Body of pancreas (tissue), 4 donors: ENCODE data around the gene C1orf115. TPM values are rescaled to one million over a fixed set of nuclear protein-coding genes. Genes with fewer than 3 reads are reported as not detected.

Source experiments
- ATAC-seq: fragments of 150-250 bp; one replicate; pipeline ENCODE4 v1.9.1; 2016
- DNase-seq, 4 donors: peaks; one replicate each; pipeline ENCODE4 v3.0.0-alpha.2; 2019
- H3K27ac ChIP-seq, 4 donors: fragments of 200-600 bp; sonication (generic); 1 replicate in 3 of 4; 2 replicates in 1 of 4; pipeline versions ENCODE4 v1.5.1 to v1.6.1; 2016 to 2019; ENCODE audit warnings: mild to moderate bottlenecking in 1 of 4, mixed read lengths in 1 of 4, moderate library complexity in 1 of 4
- H3K27me3 ChIP-seq, 2 donors: fragments of 200-600 bp; sonication (generic); one replicate each; pipeline ENCODE4 v1.6.0; 2016; ENCODE audit warnings: mild to moderate bottlenecking in 1 of 2
- H3K36me3 ChIP-seq, 2 donors: fragments of 200-600 bp; sonication (generic); replicated peaks in 1 of 2; 2 replicates each; pipeline ENCODE4 v1.5.1; 2016; ENCODE audit warnings: low read depth in 2 of 2; ENCODE audit not compliant: insufficient read depth in 1 of 2
- H3K4me1 ChIP-seq: fragments of 200-600 bp; sonication (generic); one replicate; pipeline ENCODE4 v1.6.0; 2016
- H3K4me3 ChIP-seq, 2 donors: fragments of 200-600 bp; sonication (generic); 1 replicate in 1 of 2; 2 replicates in 1 of 2; pipeline ENCODE4 v1.5.1; 2016 to 2019
- H3K9me3 ChIP-seq, 3 donors: fragments of 200-600 bp; sonication (generic); 1 replicate in 2 of 3; 2 replicates in 1 of 3; pipeline ENCODE4 v1.5.1; 2016
- POLR2A ChIP-seq, 3 donors: fragments of 450-650 bp; IDR thresholded peaks; one replicate each; pipeline ENCODE4 v1.6.1; 2016; ENCODE audit warnings: antibody characterized with exemption in 3 of 3, mild to moderate bottlenecking in 2 of 3
- WGBS, 2 donors: methylation state at CpG; one replicate each; pipeline ENCODE4 v1.1.5; 2017; 5-methylcytosine and 5-hydroxymethylcytosine counted together
- intact Hi-C: fragments of 100-400 bp; cut with DNase I; formaldehyde crosslinking; loops from one replicate; pipeline ENCODE4 v1.15.1; 2023
- total RNA-seq, 2 donors: library from RNA; depleted of rRNA; stranded (reverse); fragments of >200 nt; gene quantifications; one replicate each; pipeline ENCODE4 v1.1.0, GENCODE V29; 2016
- TF ChIP-seq, protein P1 (sequence below), 7 experiments: fragments of 450-650 bp in 4 of 7; fragments of 200-600 bp in 3 of 7; sonication (generic) in 3 of 7; IDR thresholded peaks; one replicate each; pipeline ENCODE4 v1.5.1; 2016 to 2019; ENCODE audit warnings: antibody characterized with exemption in 7 of 7

C1orf115 gene
- total RNA-seq, 2 donors from 2014 or later = 10.9 to 11.4 TPM

DNA sequence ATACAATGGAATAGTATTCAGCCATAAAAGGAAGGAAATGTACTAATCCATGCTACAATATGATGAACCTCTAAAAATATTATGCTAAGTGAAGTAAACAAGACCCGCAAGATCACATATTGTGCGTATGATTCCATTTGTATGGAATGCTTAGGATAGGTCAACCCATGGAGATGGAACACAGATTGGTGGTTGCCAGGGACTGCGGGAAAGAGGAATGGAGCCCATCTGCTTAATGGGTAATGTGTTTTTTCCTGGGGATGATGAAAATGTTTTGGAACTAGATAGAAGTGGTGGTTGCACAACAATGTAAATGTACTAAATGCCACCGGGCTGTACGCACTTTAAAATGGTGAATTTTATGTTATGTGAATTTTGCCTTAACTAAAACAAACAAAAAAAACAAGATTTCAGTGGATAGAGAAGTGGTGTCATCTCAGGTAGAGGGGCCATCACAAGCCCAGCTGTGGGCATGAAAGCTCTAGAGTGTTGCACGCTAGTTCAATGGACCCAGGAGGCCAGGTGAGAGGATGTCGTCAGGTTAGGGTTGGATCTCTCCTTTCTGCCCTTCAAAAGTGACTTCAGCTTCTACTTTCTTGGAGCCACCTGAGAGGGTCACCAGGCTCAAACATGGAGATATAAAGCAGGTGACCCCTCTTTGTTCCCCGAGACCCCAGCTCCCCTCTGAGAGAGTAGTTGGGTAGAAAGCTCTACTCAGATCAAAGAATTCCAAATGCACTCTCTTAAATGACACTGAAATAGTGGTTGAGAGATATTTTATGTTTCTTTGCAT, 2.5 kb downstream of the C1orf115 start:
- Histone ChIP-seq H3K4me1 (peaks cover 14% of the 10 kb centered on the region), H3K4me3 (no peak overlapping the region), H3K27me3 (no peaks in the 10 kb centered on the region), H3K27ac (no peak overlapping the region), H3K36me3 (no peaks in the 10 kb centered on the region), H3K9me3 (no peaks in the 10 kb centered on the region)
- 94% methylated on average over 8 of the region's 8 CpGs for WGBS, 2 donors
- DNase-seq (no peak), ATAC-seq (no peak)
- TF ChIP-seq, protein P1, sequence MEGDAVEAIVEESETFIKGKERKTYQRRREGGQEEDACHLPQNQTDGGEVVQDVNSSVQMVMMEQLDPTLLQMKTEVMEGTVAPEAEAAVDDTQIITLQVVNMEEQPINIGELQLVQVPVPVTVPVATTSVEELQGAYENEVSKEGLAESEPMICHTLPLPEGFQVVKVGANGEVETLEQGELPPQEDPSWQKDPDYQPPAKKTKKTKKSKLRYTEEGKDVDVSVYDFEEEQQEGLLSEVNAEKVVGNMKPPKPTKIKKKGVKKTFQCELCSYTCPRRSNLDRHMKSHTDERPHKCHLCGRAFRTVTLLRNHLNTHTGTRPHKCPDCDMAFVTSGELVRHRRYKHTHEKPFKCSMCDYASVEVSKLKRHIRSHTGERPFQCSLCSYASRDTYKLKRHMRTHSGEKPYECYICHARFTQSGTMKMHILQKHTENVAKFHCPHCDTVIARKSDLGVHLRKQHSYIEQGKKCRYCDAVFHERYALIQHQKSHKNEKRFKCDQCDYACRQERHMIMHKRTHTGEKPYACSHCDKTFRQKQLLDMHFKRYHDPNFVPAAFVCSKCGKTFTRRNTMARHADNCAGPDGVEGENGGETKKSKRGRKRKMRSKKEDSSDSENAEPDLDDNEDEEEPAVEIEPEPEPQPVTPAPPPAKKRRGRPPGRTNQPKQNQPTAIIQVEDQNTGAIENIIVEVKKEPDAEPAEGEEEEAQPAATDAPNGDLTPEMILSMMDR (IDR thresholded peaks at IDR 0.05) = no peak
- no peak for TF ChIP-seq POLR2A (IDR thresholded peaks at IDR 0.05)
- intact Hi-C loops = loop anchor here (5.0 kb wide), 1 partner anchor 40 kb away; no protein-coding TSS in a partner anchor

DNA sequence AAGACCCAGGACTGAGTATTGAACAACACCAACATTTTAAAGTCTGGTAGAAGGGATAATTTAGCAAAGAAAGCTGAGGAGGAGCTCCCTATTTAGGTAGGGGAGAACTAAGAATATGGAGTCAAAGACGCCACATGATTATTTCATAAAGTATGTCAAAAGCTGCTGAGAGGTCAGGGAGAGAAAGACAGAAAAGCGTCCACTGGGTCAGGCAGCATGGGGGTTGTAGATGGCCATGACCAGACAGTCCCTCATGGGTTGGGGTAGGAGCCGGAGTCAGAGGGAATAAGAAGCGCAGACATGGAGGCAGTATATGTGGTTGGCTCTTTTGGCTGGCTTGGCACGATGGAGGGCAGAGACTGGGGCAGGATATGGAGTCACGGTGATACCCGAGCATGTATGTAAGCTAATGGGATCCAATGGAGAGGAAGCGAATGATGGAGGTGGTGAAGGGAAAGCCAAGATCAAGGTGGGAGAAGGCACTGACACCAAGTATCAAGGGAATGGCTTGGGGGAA, 4.8 kb downstream of the C1orf115 start:
- H3K27ac ChIP-seq = no peak overlapping the region
- intact Hi-C loops = loop anchor here (5.0 kb wide), 1 partner anchor 37 kb away; no protein-coding TSS in a partner anchor
- H3K36me3 ChIP-seq = no peaks in the 10 kb centered on the region
- no peak for DNase-seq
- WGBS, 2 donors = 97 to 99% methylated on average over 8 of the region's 8 CpGs
- peaks cover 10% of the 10 kb centered on the region for H3K4me1 ChIP-seq
- ATAC-seq = no peak
- TF ChIP-seq, protein P1 (IDR thresholded peaks at IDR 0.05) = no peak
- TF ChIP-seq POLR2A (IDR thresholded peaks at IDR 0.05) = no peak
- H3K27me3 ChIP-seq = no peaks in the 10 kb centered on the region
- no peak overlapping the region for H3K4me3 ChIP-seq
- H3K9me3 ChIP-seq = no peaks in the 10 kb centered on the region

DNA sequence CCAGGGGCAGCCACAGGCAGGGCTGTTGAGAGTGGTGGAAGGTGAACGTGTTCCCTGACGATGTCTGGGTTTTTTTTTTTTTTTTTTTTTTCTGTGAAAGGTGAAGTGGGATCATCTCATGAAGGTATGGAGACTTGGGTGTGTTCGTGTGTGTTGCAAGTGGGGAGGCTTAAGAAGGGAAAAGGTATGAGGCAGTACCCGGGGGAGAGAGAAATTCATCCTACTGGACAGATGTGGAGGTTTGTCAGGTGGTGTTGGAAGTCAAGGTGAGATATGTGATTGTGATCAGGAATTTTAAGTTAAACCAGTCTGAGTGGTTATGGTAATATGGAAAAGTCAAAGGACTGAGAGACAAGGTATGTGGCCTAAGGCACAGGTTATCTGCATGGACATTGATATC, 5.3 kb downstream of the C1orf115 start:
- DNase-seq (no peak), ATAC-seq (no peak)
- Histone ChIP-seq H3K27me3 (no peaks in the 10 kb centered on the region), H3K9me3 (no peaks in the 10 kb centered on the region), H3K4me1 (peaks cover 9% of the 10 kb centered on the region), H3K27ac (no peak overlapping the region), H3K4me3 (no peak overlapping the region), H3K36me3 (no peaks in the 10 kb centered on the region)
- no peak for TF ChIP-seq POLR2A (IDR thresholded peaks at IDR 0.05)
- TF ChIP-seq, protein P1 (IDR thresholded peaks at IDR 0.05) = no peak
- intact Hi-C loops = no loop called here
- 89 to 90% methylated on average over 4 of the region's 4 CpGs for WGBS, 2 donors

DNA sequence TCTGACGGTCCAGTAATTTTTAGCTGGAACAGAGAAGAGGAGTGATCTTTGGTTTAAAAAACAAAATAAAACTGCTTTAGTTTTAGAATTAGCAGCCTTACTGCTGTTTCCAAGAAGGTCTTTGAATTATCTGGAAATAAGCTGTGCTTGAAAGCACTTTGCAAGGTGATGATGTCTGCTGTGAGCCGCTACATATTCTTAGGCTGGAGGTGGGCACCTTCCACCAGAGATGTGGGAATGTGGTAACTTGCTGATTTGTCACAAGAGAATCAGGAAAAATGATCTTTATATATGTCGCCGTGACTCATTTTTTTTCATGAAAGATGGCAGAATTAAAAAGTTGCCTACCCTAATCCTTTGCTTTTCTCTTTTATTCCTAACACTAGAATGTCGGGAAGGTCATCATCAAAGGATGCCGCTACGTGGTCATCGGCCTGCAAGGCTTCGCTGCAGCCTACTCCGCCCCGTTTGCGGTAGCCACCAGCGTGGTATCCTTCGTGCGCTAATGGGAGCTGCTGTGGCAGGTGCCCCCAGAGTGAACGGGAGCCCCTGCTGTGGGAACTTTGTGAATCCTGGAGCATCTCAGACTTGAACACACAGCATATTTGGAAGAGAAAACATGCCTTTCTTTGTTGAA, 6.2 kb downstream of the C1orf115 start:
- H3K36me3 ChIP-seq = no peaks in the 10 kb centered on the region
- H3K9me3 ChIP-seq = no peaks in the 10 kb centered on the region
- no peak for TF ChIP-seq POLR2A (IDR thresholded peaks at IDR 0.05)
- TF ChIP-seq, protein P1 (IDR thresholded peaks at IDR 0.05) = no peak
- intact Hi-C loops = no loop called here
- peaks cover 6% of the 10 kb centered on the region for H3K4me1 ChIP-seq
- ATAC-seq (no peak), DNase-seq (no peak)
- WGBS, 2 donors = 94 to 97% methylated on average over 16 of the region's 16 CpGs
- no peaks in the 10 kb centered on the region for H3K27me3 ChIP-seq
- no peak overlapping the region for H3K4me3 ChIP-seq
- no peak overlapping the region for H3K27ac ChIP-seq
